GM18505 (cell line): Measurements from ENCODE around the gene MATR3.

Experiments used
- ATAC-seq: cut with Tn5 transposase; IDR thresholded peaks from one replicate; pipeline ENCODE4 v1.9.1; 2021; ENCODE audit not compliant: unreplicated experiment
- POLR2A ChIP-seq: IDR thresholded peaks from 4 replicates; pipeline ENCODE4 v1.6.1; 2011; ENCODE audit warnings: borderline replicate concordance; ENCODE audit not compliant: insufficient read depth, insufficient read length; ENCODE audit errors: extremely low read depth

Gene MATR3

GRCh38 chr5:139293507-139294373 lies at the start of gene MATR3:
MATR3 (plus strand) TSS chr5:139293740; CDS start chr5:139307416, 13,676 bp downstream.
- ATAC-seq: peak; percentile 76
- TF ChIP-seq POLR2A: peak; percentile 95

GRCh38 chr5:139245637-139246339 lies 47.8 kb upstream of the MATR3 start:
- TF ChIP-seq POLR2A: no peak
- ATAC-seq: no peak

- TF ChIP-seq POLR2A: no peak
- no peak for ATAC-seq
Observed at GRCh38 chr5:139246394-139246793, 47.1 kb upstream of the MATR3 start.

GRCh38 chr5:139248826-139249453 lies 44.6 kb upstream of the MATR3 start:
- no peak for ATAC-seq
- no peak for TF ChIP-seq POLR2A

GRCh38 chr5:139251281-139251687 lies 42.3 kb upstream of the MATR3 start:
- TF ChIP-seq POLR2A: no peak
- no peak for ATAC-seq

- TF ChIP-seq POLR2A: no peak
- no peak for ATAC-seq
Observed at GRCh38 chr5:139251695-139252288, 41.7 kb upstream of the MATR3 start.

- no peak for TF ChIP-seq POLR2A
- ATAC-seq: no peak
Observed at GRCh38 chr5:139253115-139253514, 40.4 kb upstream of the MATR3 start.

GRCh38 chr5:139256820-139257219 lies 36.7 kb upstream of the MATR3 start:
- no peak for ATAC-seq
- TF ChIP-seq POLR2A: no peak

- ATAC-seq: no peak
- no peak for TF ChIP-seq POLR2A
Observed at GRCh38 chr5:139262059-139262741, 31.3 kb upstream of the MATR3 start.

- no peak for TF ChIP-seq POLR2A
- peak; percentile 82 for ATAC-seq
Observed at GRCh38 chr5:139262742-139263445, 30.6 kb upstream of the MATR3 start.

GRCh38 chr5:139263536-139263935 lies 30.0 kb upstream of the MATR3 start:
- TF ChIP-seq POLR2A: no peak
- no peak for ATAC-seq

GRCh38 chr5:139263946-139264345 lies 29.6 kb upstream of the MATR3 start:
- ATAC-seq: no peak
- TF ChIP-seq POLR2A: no peak

- TF ChIP-seq POLR2A: no peak
- no peak for ATAC-seq
Observed at GRCh38 chr5:139265001-139265400, 28.5 kb upstream of the MATR3 start.

GRCh38 chr5:139266236-139266635 lies 27.3 kb upstream of the MATR3 start:
- ATAC-seq: no peak
- TF ChIP-seq POLR2A: no peak
